Esophagus muscularis mucosa (tissue), 4 donors: Measurements from ENCODE around the gene MAP3K20. TPM values are rescaled to one million over a fixed set of nuclear protein-coding genes. Genes with fewer than 3 reads are reported as not detected.
A peak's percentile ranks its signal among the peaks of the same experiment; 100 is the strongest.

Experiments used
- DNase-seq: peaks from one replicate; pipeline ENCODE4 v3.0.0-alpha.2; 2017; ENCODE audit errors: extremely low spot score
- H3K27ac ChIP-seq, 4 donors: fragments of 200-600 bp; sonication (generic); replicated peaks in 1 of 4; 1 replicate in 3 of 4; 2 replicates in 1 of 4; pipeline ENCODE4 v1.5.1; 2016 to 2019; ENCODE audit warnings: mild to moderate bottlenecking in 1 of 4
- H3K27me3 ChIP-seq, 4 donors: fragments of 200-600 bp; sonication (generic); one replicate each; pipeline versions ENCODE4 v1.5.1 to v1.6.0; 2016 to 2019
- H3K36me3 ChIP-seq, 4 donors: fragments of 200-600 bp; sonication (generic); one replicate each; pipeline ENCODE4 v1.5.1; 2016 to 2019
- H3K4me1 ChIP-seq, 4 donors: fragments of 200-600 bp; sonication (generic); one replicate each; pipeline ENCODE4 v1.5.1; 2016 to 2019
- H3K4me3 ChIP-seq, 4 donors: fragments of 200-600 bp; sonication (generic); 1 replicate in 2 of 4; 2 replicates in 2 of 4; pipeline ENCODE4 v1.5.1; 2016 to 2019; ENCODE audit warnings: mild to moderate bottlenecking in 4 of 4, moderate library complexity in 1 of 4
- H3K9me3 ChIP-seq, 4 donors: fragments of 200-600 bp; sonication (generic); 1 replicate in 3 of 4; 2 replicates in 1 of 4; pipeline ENCODE4 v1.5.1; 2016 to 2019
- CTCF ChIP-seq, 3 experiments: fragments of 200-600 bp in 2 of 3; fragments of 450-650 bp in 1 of 3; sonication (generic) in 2 of 3; IDR thresholded peaks; one replicate each; pipeline ENCODE4 v1.5.1; 2017 to 2019; ENCODE audit warnings: antibody characterized with exemption in 3 of 3, mild to moderate bottlenecking in 2 of 3, moderate library complexity in 1 of 3
- EP300 ChIP-seq: sonication (generic); formaldehyde crosslinking; IDR thresholded peaks from one replicate; pipeline ENCODE4 v1.6.1; 2017; ENCODE audit warnings: antibody characterized with exemption
- POLR2A ChIP-seq: fragments of 450-650 bp; IDR thresholded peaks from one replicate; pipeline ENCODE4 v1.6.1; 2017; ENCODE audit warnings: antibody characterized with exemption, moderate library complexity, mild to moderate bottlenecking, low read depth
- POLR2AphosphoS5 ChIP-seq, 2 donors: sonication (generic); formaldehyde crosslinking; IDR thresholded peaks; one replicate each; pipeline ENCODE4 v1.6.1; 2017; ENCODE audit warnings: antibody characterized with exemption in 2 of 2
- WGBS: methylation state at CpG from one replicate; pipeline ENCODE4 v1.1.5; 2018; 5-methylcytosine and 5-hydroxymethylcytosine counted together
- intact Hi-C: fragments of 100-400 bp; cut with DNase I; formaldehyde crosslinking; loops from one replicate; pipeline ENCODE4 v1.15.1; 2023
- total RNA-seq, 4 donors: library from RNA; depleted of rRNA; stranded (reverse); fragments of >200 nt; gene quantifications; one replicate each; pipeline versions ENCODE4 v1.1.0 to v1.2.1, GENCODE V29; 2016

MAP3K20 gene
- total RNA-seq, 4 donors from 2014 or later = 238 to 335 (median 267) TPM

DNA sequence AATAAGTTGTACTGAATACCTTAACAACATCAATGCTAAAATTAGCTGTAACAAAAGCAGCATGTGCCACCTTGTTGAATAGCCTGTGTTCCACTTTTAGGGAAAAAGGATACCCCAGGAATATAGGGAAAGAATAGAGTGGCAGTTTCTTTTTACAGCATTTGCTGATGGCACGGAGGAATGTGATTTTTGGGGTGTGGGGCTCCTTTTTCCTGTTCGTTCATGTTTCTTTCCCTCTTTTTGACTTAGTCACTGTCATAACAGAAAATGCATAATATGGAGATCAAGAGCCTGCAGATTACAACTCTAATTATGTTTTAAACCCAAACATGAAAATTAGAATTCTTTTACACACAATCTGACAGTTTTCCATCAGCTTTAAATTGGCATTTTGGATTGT is 60.4 kb downstream of the MAP3K20 start:
- 59% methylated on average over 2 of the region's 2 CpGs for WGBS
- Histone ChIP-seq H3K9me3 (no peaks in the 10 kb centered on the region), H3K27me3 (no peaks in the 10 kb centered on the region), H3K4me3 (no peak overlapping the region), H3K27ac (no peak overlapping the region), H3K36me3 (peaks cover 0 to 6% (median 0%) of the 10 kb centered on the region in 4 donors), H3K4me1 (peaks cover 40 to 83% (median 77%) of the 10 kb centered on the region in 4 donors)
- TF ChIP-seq POLR2A = no peak
- no peak for TF ChIP-seq EP300
- no peak for TF ChIP-seq CTCF (IDR thresholded peaks at IDR 0.05)
- TF ChIP-seq POLR2AphosphoS5 (IDR thresholded peaks at IDR 0.05) = no peak
- DNase-seq = no peak
- intact Hi-C loops = no loop called here

DNA sequence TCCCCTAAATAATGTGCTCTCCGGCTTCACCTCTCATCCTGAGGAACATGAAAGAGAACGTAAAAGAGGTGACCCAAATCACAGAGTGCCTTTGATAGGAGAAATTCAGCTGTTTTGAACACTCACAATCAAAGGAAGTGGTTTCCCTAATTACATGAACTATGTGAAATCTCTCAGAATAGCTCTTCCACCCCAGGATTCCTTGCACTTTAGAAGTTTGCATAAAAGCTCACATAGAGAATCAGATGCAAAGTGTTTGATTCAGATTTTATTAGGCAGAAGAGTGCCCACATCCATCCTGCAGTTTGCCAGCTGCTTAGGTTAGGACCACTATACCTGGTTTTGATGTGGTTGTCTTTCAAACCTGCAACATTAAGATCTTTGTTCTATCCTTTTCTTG is 61.0 kb downstream of the MAP3K20 start:
- 60% methylated on average over 2 of the region's 2 CpGs for WGBS
- H3K27ac ChIP-seq = no peak overlapping the region
- intact Hi-C loops = no loop called here
- H3K9me3 ChIP-seq = no peaks in the 10 kb centered on the region
- peaks cover 38 to 78% (median 72%) of the 10 kb centered on the region in 4 donors for H3K4me1 ChIP-seq
- no peak for DNase-seq
- no peak for TF ChIP-seq POLR2AphosphoS5 (IDR thresholded peaks at IDR 0.05)
- no peak for TF ChIP-seq POLR2A
- no peak for TF ChIP-seq CTCF (IDR thresholded peaks at IDR 0.05)
- TF ChIP-seq EP300 = no peak
- H3K27me3 ChIP-seq = no peaks in the 10 kb centered on the region
- H3K36me3 ChIP-seq = peaks cover 0 to 6% (median 0%) of the 10 kb centered on the region in 4 donors
- H3K4me3 ChIP-seq = no peak overlapping the region

DNA sequence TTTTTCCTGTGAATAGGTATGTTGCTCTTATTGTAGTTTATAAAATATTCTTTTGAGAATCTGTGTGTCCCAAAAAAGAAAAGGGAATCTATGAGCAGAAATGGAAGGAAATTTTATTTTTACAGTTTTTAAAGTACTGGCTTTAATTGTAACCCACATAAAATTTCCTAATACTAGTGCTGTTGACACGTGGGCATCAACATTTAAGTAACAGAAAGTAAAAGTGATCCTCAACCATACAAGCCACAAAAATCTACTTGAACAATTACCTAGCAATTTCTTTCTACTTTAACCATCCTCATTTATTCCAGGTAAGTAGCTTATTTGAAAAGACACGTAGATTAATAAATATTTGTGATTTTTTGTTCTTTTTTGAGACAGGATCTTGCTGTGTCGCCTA is 62.0 kb downstream of the MAP3K20 start:
- Histone ChIP-seq H3K27me3 (no peaks in the 10 kb centered on the region), H3K36me3 (peaks cover 0 to 6% (median 0%) of the 10 kb centered on the region in 4 donors), H3K9me3 (no peaks in the 10 kb centered on the region), H3K4me1 (peaks cover 32 to 69% (median 62%) of the 10 kb centered on the region in 4 donors), H3K27ac (no peak overlapping the region), H3K4me3 (no peak overlapping the region)
- no peak for DNase-seq
- WGBS = 74% methylated on average over 3 of the region's 3 CpGs
- TF ChIP-seq EP300 = no peak
- no peak for TF ChIP-seq POLR2A
- no peak for TF ChIP-seq POLR2AphosphoS5 (IDR thresholded peaks at IDR 0.05)
- no peak for TF ChIP-seq CTCF (IDR thresholded peaks at IDR 0.05)
- intact Hi-C loops = no loop called here

- Histone ChIP-seq H3K4me1 (peaks cover 32 to 61% (median 52%) of the 10 kb centered on the region in 4 donors), H3K9me3 (no peaks in the 10 kb centered on the region), H3K36me3 (peaks cover 0 to 6% (median 0%) of the 10 kb centered on the region in 4 donors), H3K27me3 (no peaks in the 10 kb centered on the region), H3K27ac (peak overlapping the region in 1 of 4 donors; percentile 34), H3K4me3 (no peak overlapping the region)
- 62% methylated on average over 3 of the region's 3 CpGs for WGBS
- DNase-seq = no peak
- no peak for TF ChIP-seq EP300
- no peak for TF ChIP-seq POLR2A
- no peak for TF ChIP-seq CTCF (IDR thresholded peaks at IDR 0.05)
- no peak for TF ChIP-seq POLR2AphosphoS5 (IDR thresholded peaks at IDR 0.05)
- intact Hi-C loops = no loop called here
These were observed 63.3 kb downstream of the MAP3K20 start for GRCh38 chr2:173138962-173139361.

DNA sequence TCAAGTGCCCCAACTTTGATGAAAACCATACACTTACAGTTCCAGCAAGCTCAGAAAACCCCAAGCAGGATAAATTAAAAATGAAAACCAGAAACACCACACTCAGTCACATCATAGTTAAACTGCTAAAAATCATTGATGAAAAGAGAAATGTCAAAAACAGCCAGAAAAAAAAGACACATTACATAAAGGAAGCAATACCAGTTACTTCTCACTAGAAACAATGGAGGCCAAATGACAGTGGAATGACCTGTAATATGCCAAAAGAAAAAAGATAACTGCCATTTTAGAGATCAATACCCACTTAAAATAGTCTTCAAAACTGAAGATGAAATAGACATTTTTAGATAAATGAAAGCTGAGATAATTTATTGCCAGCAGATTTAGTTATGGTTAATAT is 66.0 kb downstream of the MAP3K20 start:
- H3K27me3 ChIP-seq = no peaks in the 10 kb centered on the region
- no peak overlapping the region for H3K4me3 ChIP-seq
- H3K36me3 ChIP-seq = peaks cover 0 to 6% (median 0%) of the 10 kb centered on the region in 4 donors
- TF ChIP-seq EP300 (no peak), POLR2A (no peak), CTCF (IDR thresholded peaks at IDR 0.05) (no peak), POLR2AphosphoS5 (IDR thresholded peaks at IDR 0.05) (no peak)
- intact Hi-C loops = no loop called here
- no peak for DNase-seq
- H3K9me3 ChIP-seq = no peaks in the 10 kb centered on the region
- H3K4me1 ChIP-seq = peaks cover 13 to 37% (median 29%) of the 10 kb centered on the region in 4 donors
- H3K27ac ChIP-seq = no peak overlapping the region
